Right cardiac atrium (tissue), 5 donors: Measurements from ENCODE around the gene SLC28A1. TPM values are rescaled to one million over a fixed set of nuclear protein-coding genes. Genes with fewer than 3 reads are reported as not detected.

Experiments
- ATAC-seq, 2 donors: fragments of 200-7000 bp; cut with Tn5 transposase; one replicate each; pipeline versions ENCODE4 v1.8.0 to v1.9.1; 2020; ENCODE audit warnings: moderate library complexity in 2 of 2, mild to moderate bottlenecking in 1 of 2
- DNase-seq, 3 donors: peaks; one replicate each; pipeline ENCODE4 v3.0.0-alpha.2; 2020
- H3K27ac ChIP-seq: one replicate; pipeline ENCODE4 v1.5.1; 2013; ENCODE audit warnings: mild to moderate bottlenecking, low read length, control low read depth, moderate library complexity
- H3K27me3 ChIP-seq: one replicate; pipeline ENCODE4 v1.6.1; 2013; ENCODE audit not compliant: control insufficient read depth, insufficient read depth
- H3K4me1 ChIP-seq: one replicate; pipeline ENCODE4 v1.6.1; 2013; ENCODE audit warnings: low read length; ENCODE audit not compliant: control insufficient read depth, insufficient read depth
- H3K4me3 ChIP-seq: one replicate; pipeline ENCODE4 v1.5.1; 2013; ENCODE audit warnings: low read length, control low read depth
- H3K9me3 ChIP-seq: one replicate; pipeline ENCODE4 v1.6.1; 2013; ENCODE audit warnings: low read length; ENCODE audit not compliant: control insufficient read depth
- WGBS: extraction: QIAGEN DNeasy Blood & Tissue Kit; methylation state at CpG from one replicate; pipeline ENCODE4 v1.1.7; 2013; 5-methylcytosine and 5-hydroxymethylcytosine counted together
- intact Hi-C, 4 donors: fragments of 100-400 bp; cut with DNase I; formaldehyde crosslinking; loops; one replicate each; pipeline versions ENCODE4 v1.11.0 to v1.14.0; 2022 to 2023
- polyA plus RNA-seq: library from polyadenylated mRNA; stranded (reverse); fragments of 200-250 nt; gene quantifications from one replicate; pipeline ENCODE4 v1.2.3, GENCODE V29; 2013
- total RNA-seq, 4 donors: library from RNA; stranded (reverse); fragmentation: NEBNext Ultra II Directional; extraction: Animal tissue kit (Norgen Biotek cat#: 25700); gene quantifications; one replicate each; pipeline ENCODE4 v1.2.1, GENCODE V29; 2021
- donor health status: healthy with polysubstance abuse.
- donor health status: DM: no; HTN: yes; CAD: no.
- donor health status: DM: no; HTN: no; CAD: no.
- donor health status: DM: no; HTN: yes; CAD: no; lungs with severe emphysema.
- donor health status: DM: yes; HTN: yes; CAD: no.

SLC28A1 gene
- total and polyA plus RNA-seq, 5 donors, result 0.29 to 0.54 (median 0.37) TPM; not detected in 1

DNA sequence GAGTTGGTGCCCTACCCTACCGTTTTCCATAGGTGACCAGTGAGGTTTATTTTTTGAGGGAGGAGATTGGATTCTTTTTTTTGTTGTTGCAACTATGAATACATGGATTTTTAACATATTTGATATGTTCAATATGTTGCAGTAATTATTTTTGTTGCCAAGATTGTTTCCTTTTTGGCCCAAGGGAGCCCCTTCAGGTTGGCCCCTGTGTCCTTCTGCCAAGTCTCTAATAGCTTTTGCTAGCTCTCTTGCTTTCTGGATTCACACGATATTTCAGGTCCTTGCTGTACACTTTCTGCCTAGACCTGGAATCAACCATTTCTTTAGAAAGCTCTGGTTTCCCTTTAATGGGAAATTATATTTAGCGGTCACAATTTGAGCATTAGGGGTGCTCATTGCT lies 22.7 kb upstream of the SLC28A1 start:
- Histone ChIP-seq H3K27me3 (no peaks in the 10 kb centered on the region), H3K27ac (no peak overlapping the region), H3K4me1 (peaks cover 2% of the 10 kb centered on the region), H3K4me3 (no peak overlapping the region), H3K9me3 (no peaks in the 10 kb centered on the region)
- WGBS, result 68% methylated on average over 3 of the region's 3 CpGs
- intact Hi-C loops, result loop anchor here in 3 of 4 donors (5.0 to 10.0 kb wide), 2 partner anchors 63 to 71 kb away; no protein-coding TSS in a partner anchor
- DNase-seq, result no peak
- no peak for ATAC-seq

DNA sequence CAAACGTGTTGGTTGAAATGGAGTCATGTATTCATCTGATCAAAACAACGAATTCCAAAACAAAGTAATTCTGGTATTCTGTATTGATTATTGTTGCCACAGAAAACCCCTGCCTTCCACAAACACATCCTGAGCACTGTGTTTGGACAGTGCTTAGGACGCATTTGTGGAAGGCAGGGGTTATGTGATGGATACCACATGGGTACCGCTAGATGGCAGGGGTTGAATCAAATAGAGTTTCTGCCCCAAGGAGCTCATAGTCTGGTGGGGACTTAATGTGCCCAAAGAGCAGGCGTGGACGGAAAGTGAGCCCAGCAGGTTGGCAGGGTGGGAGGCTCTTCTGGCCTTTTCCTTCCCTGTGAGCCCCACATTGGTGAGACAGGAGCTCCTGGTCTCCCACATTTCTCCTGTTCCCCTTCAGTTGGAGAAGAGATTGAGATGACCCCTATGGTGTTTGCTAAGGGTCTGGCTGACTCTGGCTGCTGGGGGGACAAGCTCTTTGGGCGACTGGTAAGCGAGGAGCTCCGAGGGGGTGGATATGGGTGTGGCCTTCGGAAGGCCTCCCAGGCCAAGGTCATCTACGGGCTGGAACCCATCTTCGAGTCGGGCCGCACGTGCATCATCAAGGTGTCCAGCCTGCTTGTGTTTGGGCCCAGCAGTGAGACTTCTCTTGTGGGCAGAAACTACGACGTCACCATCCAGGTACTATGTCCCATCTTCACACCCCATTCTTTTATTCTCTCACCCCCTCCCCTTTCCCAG lies 22.1 kb upstream of the SLC28A1 start:
- Histone ChIP-seq H3K27ac (peak overlapping the region; percentile 8), H3K27me3 (no peaks in the 10 kb centered on the region), H3K4me3 (no peak overlapping the region), H3K9me3 (no peaks in the 10 kb centered on the region), H3K4me1 (peaks cover 2% of the 10 kb centered on the region)
- no peak for ATAC-seq
- DNase-seq, result no peak
- 90% methylated on average over 17 of the region's 17 CpGs for WGBS
- intact Hi-C loops, result loop anchor here in 3 of 4 donors (5.0 to 10.0 kb wide), 2 partner anchors 62 to 70 kb away; no protein-coding TSS in a partner anchor

DNA sequence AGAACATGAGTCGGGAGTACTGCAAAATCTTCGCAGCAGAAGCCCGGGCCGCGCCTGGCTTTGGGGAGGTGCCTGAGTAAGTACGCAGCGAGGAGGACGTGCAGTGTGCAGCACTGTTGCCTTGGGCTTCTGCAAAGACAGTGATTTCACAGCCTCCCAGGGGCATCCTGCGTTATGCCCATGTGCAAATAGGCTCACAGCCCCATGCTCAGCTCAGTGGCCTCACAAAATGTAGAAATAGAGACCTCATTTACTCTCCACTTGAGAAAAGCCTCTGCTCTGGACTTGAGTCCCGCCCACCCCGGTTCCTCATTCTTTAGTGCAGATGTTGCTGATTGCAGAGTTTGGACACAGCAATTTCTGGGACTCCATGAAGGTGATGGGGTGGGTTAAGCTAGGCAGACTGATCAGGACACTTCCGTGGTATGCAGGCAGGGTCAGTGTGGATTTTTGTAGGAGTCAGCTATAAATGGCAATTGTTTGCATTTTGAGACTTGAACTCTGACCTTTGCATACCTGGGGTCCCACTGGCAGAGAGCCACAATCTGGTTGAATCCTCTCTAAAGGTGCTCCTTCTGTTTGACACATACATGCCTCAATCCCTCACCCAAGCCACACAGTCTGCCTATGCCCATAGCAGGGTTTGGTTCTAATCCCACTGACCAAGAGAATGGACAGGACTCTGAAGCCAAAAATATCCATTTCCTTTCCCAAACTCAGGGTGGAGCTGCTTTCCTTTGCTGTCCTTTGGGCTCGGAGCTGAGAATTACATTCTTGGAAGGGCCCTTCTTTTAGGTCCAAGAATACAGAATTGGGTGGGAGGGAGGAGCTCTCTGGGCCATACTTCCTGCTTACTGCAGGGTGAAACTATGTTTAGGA lies 20.7 kb upstream of the SLC28A1 start:
- no peak overlapping the region for H3K4me3 ChIP-seq
- peak overlapping the region; percentile 19 for H3K27ac ChIP-seq
- H3K4me1 ChIP-seq, result peaks cover 2% of the 10 kb centered on the region
- peak; percentile 65 to 73 for ATAC-seq
- no peaks in the 10 kb centered on the region for H3K27me3 ChIP-seq
- 71% methylated on average over 13 of the region's 13 CpGs for WGBS
- no peak for DNase-seq
- intact Hi-C loops, result loop anchor here in 3 of 4 donors (5.0 to 10.0 kb wide), 2 partner anchors 61 to 68 kb away; no protein-coding TSS in a partner anchor
- H3K9me3 ChIP-seq, result no peaks in the 10 kb centered on the region

DNA sequence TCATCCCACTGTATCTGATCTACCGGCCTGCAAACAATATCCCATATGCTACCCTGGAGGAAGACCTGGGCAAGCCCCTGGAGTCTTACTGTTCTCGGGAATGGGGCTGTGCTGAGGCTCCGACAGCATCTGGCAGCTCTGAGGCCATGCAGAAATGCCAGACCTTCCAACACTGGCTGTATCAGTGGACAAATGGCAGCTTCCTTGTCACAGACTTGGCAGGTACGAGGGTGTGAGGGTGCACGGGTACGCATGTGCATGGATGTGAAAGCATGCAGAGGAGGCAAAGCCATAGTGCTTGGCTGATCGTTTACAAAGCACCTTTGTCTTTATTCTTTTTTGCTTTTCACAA lies 20.0 kb upstream of the SLC28A1 start:
- Histone ChIP-seq H3K27ac (peak overlapping the region; percentile 12), H3K4me1 (peaks cover 2% of the 10 kb centered on the region), H3K27me3 (no peaks in the 10 kb centered on the region), H3K9me3 (no peaks in the 10 kb centered on the region), H3K4me3 (no peak overlapping the region)
- DNase-seq, result peak in 1 of 3 donors; percentile 60
- 31% methylated on average over 7 of the region's 7 CpGs for WGBS
- peak in 1 of 2 donors; percentile 66 for ATAC-seq
- intact Hi-C loops, result loop anchor here in 3 of 4 donors (5.0 to 10.0 kb wide), 2 partner anchors 60 to 68 kb away; no protein-coding TSS in a partner anchor

DNA sequence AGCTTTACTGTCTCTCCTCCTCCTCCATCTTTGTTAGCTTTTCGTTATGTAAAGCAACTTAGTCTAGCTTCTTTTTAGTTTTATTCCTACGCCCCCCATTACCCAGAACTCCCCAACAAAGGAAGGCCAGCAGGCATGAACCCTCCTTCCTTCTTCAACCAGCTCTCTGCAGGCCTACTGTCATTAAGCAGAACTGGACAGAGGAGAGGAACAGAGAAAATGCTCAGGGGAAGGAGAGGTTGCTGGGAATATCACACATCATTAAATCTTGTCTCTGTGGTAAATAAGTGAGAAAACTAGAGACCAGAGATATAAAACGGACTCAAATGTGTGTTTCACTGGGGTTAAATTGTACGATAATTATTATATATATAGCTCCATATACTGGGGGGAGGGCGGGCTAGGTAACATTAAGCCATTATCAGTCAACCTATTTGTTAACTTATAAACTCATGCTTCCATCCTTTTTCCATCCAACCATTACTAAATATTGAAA lies 19.3 kb upstream of the SLC28A1 start:
- ATAC-seq, result no peak
- intact Hi-C loops, result loop anchor here in 2 of 4 donors (10.0 kb wide), 1 partner anchor 60 kb away; no protein-coding TSS in a partner anchor

DNA sequence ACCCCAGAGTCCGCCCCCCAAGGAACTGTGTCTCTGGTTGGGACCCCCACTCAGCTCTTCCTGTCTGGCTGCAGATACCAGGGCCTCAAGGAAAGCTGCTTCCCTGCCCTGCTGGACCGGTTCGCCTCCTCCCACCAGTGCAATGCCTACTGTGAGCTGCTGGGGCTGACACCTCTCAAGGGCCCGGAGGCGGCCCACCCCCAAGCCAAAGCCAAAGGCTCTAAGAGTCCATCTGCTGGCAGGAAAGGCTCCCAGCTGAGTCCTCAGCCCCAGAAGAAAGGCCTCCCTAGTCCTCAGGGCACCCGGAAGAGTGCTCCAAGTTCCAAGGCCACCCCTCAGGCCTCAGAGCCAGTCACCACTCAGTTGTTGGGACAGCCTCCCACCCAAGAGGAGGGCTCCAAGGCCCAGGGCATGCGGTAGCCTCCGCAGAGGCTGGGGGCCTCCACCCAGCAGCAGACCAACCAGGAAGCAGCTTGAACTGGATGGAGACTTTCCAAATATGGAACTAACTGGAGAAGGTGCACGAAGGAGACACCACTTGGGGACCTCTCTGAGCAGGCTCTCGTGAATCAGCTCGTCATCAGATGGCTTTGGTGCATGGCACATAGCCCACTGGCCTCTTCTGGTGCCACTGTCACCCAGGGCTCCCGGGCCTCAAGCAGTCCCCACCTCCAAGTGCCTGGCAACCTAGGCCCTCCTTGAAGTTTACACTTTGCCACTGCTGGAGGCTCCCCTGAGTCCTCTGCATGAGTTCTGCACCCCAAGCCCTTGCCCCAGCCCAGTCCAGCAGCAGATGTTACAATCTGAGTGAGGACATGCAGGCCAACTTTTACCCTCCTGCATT lies 16.2 kb upstream of the SLC28A1 start:
- DNase-seq (no peak), ATAC-seq (no peak)
- WGBS, result 80% methylated on average over 12 of the region's 12 CpGs
- Histone ChIP-seq H3K9me3 (no peaks in the 10 kb centered on the region), H3K27ac (no peak overlapping the region), H3K27me3 (no peaks in the 10 kb centered on the region), H3K4me1 (peaks cover 2% of the 10 kb centered on the region), H3K4me3 (no peak overlapping the region)
- intact Hi-C loops, result loop anchor here in 2 of 4 donors (10.0 kb wide), 1 partner anchor 57 kb away; no protein-coding TSS in a partner anchor

More for the DNA sequence above, 19.3 kb upstream of the SLC28A1 start:
- no peaks in the 10 kb centered on the region for H3K9me3 ChIP-seq
- H3K27ac ChIP-seq, result no peak overlapping the region
- WGBS, result 85% methylated on average over 5 of the region's 5 CpGs
- no peak for DNase-seq
- no peak overlapping the region for H3K4me3 ChIP-seq
- H3K4me1 ChIP-seq, result peaks cover 2% of the 10 kb centered on the region
- no peaks in the 10 kb centered on the region for H3K27me3 ChIP-seq

DNA sequence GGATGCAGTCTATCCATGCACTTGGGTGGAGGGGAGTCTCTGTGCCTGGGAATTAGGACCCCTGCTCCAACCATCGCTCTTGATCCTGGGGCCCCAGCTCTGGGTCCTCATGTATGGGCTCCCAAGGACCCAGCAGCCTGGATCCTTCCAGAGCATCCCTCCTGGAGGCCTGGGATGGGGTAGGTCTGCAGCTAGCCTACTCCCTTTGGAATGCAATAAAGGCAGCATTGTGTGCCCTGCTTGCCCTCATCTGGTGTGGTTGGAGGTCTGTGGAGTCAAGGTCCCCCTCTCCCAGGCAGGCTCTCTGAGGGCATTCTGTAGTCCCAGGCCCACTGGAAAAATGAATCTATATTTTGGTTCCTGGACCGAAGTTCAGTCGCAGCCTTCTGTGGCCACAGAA lies 15.0 kb upstream of the SLC28A1 start:
- Histone ChIP-seq H3K27me3 (no peaks in the 10 kb centered on the region), H3K27ac (no peak overlapping the region), H3K9me3 (no peaks in the 10 kb centered on the region), H3K4me1 (no peaks in the 10 kb centered on the region), H3K4me3 (no peak overlapping the region)
- ATAC-seq (no peak), DNase-seq (no peak)
- WGBS, result 86% methylated on average over 3 of the region's 3 CpGs
- intact Hi-C loops, result loop anchor here in 2 of 4 donors (10.0 kb wide), 1 partner anchor 55 kb away; no protein-coding TSS in a partner anchor

DNA sequence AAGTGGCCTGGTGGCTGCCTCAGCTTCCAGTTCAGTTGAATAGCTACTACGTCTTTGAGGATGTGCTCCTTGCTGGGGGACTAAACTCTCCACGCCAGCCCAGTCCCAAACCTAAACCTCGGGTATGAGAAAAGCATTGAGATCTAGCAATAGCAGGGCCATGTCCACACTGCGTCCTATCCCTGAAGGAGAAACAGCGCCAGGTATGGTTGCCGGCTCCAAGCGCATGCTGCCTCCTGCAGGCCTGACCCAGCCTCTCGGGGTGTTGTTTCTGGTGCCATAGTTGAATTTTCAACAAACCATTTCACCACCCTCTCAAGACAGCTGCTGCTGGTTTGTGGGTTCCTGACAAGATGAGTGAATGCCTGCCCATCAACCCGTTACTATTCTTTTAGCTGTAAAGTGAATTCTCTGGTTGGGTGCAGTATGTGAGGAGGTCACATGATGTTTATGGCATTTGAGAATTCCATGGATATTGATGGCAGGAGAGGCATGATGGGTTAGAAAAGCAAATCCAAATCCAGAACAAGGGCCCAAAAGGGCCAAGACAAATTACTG lies 13.0 kb upstream of the SLC28A1 start:
- ATAC-seq (peak in 1 of 2 donors; percentile 7), DNase-seq (no peak)
- Histone ChIP-seq H3K9me3 (no peaks in the 10 kb centered on the region), H3K4me1 (no peaks in the 10 kb centered on the region), H3K4me3 (no peak overlapping the region), H3K27me3 (no peaks in the 10 kb centered on the region), H3K27ac (no peak overlapping the region)
- intact Hi-C loops, result no loop called here
- WGBS, result 92% methylated on average over 9 of the region's 9 CpGs

DNA sequence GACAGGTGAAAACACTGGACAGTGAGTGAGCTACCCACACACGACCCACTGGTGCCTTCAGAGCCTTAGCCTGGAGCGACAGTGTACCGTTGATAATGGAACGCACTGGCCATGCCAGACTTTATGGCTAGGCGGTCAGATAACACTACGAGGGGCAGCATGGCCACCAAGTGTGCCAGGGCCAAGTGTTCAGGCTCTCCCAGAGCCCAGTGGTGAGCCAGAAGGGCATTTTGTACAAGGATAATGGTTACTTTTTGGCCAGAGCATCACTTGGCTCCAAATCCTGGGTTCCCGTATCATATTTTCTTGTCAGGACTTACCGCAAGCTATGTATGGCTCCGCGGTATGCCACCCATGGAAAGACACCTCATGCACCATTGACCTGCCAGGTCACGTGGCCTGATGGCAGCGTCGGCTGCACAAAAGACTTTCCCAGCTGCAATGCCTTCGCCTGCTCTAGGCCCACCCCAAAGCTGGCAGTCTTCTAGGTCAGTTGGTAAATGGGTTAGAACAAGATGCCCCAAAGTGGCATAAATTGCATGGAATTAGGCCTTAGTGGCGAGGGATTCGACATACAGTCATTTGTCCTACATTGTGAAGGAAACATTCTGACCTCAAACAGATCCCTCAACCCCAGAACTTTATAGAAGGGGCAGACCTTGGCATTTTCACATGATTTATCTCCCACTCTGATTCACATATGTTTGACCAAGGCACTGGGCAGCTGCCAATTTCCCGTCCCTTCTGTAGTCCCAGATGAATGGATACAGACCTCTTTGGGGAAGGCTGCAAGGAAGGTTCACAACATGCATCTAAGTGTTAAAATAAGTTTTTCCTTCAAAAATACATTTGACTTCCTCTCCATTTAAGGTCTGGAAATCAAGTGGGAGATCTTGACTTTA lies 12.2 kb upstream of the SLC28A1 start:
- ATAC-seq, result peak in 1 of 2 donors; percentile 7
- Histone ChIP-seq H3K4me1 (no peaks in the 10 kb centered on the region), H3K4me3 (no peak overlapping the region), H3K27ac (no peak overlapping the region), H3K9me3 (no peaks in the 10 kb centered on the region), H3K27me3 (no peaks in the 10 kb centered on the region)
- WGBS, result 84% methylated on average over 17 of the region's 17 CpGs
- intact Hi-C loops, result no loop called here
- DNase-seq, result no peak
